Iris pigment epithelial cell (primary cell): Measurements from ENCODE around the gene BAG2.

Source experiments
- DNase-seq: peaks from one replicate; pipeline ENCODE4 v3.0.0-alpha.2; 2011; ENCODE audit warnings: low read depth

BAG2 gene

GRCh38 chr6:57172136-57173055 is at the start of gene BAG2:
BAG2 (plus strand) TSS chr6:57172326; CDS start chr6:57172698, 372 bp downstream.
- peak; percentile 93 for DNase-seq

- DNase-seq: no peak
Measured at GRCh38 chr6:57123111-57123510, 49.0 kb upstream of the BAG2 start.

DNA sequence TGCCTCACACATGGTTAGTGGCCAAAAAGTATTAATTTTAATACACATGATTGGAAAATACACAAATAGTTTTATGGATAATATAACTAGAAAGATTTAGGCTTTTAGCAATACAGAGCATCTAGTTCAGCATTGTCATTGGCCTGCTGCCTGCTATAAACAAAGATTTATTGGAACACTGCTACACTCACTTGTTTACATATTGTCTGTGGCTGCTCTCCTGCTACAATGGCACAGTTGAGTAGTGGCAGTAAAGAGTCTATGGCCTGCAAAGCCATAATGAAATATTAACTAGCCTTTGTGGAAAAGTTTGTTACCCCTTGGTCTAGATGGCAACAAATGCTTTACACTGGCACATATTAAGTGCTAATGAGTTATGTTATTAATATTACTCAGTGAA is 44.4 kb upstream of the BAG2 start:
- DNase-seq: no peak

GRCh38 chr6:57130661-57131177 is 41.4 kb upstream of the BAG2 start:
- DNase-seq: no peak

DNA sequence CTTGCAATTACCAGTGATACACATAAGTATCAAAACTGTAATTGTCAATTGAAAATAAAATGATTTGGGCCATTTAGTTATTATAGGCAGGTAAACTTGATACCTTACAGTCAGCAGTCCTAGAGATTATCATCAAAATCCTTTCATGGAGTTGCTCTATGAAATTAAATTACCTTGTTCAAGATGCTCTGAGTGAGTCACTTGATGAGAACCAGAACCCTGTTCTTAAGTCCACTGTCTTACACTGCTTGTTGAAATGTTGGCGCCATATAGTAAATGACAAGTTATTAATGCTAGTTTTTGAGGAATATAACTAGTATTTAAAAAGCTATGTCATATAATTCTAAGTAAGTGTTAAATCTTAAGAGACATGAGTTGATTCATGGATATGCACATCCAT is 37.2 kb upstream of the BAG2 start:
- no peak for DNase-seq

GRCh38 chr6:57135885-57136284 is 36.2 kb upstream of the BAG2 start:
- DNase-seq: peak; percentile 14

- DNase-seq: no peak
Measured at GRCh38 chr6:57137350-57137749, 34.8 kb upstream of the BAG2 start.

GRCh38 chr6:57138026-57138425 is 34.1 kb upstream of the BAG2 start:
- DNase-seq: no peak

GRCh38 chr6:57141451-57142177 is 30.5 kb upstream of the BAG2 start:
- no peak for DNase-seq

GRCh38 chr6:57142178-57142525 is 30.0 kb upstream of the BAG2 start:
- DNase-seq: no peak

DNA sequence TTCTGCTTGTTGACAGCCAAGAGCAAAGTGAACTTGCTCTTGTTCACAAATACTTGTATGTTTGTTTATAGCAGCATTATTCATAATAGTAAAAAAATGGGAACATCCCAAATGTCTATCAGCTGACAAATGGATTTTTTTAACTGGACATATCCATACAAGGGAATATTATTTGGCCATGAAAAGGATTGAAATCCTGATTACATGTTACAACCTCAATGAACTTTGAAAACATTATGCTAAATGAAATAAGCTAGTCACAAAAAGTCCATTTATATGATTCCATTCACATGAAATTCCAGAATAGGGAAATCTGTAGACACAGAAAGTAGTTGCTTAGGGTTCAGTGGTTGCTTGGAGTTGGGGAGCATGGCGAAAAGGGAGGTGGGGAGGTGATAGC is 28.4 kb upstream of the BAG2 start:
- no peak for DNase-seq

GRCh38 chr6:57147401-57147800 is 24.7 kb upstream of the BAG2 start:
- DNase-seq: peak; percentile 17

DNA sequence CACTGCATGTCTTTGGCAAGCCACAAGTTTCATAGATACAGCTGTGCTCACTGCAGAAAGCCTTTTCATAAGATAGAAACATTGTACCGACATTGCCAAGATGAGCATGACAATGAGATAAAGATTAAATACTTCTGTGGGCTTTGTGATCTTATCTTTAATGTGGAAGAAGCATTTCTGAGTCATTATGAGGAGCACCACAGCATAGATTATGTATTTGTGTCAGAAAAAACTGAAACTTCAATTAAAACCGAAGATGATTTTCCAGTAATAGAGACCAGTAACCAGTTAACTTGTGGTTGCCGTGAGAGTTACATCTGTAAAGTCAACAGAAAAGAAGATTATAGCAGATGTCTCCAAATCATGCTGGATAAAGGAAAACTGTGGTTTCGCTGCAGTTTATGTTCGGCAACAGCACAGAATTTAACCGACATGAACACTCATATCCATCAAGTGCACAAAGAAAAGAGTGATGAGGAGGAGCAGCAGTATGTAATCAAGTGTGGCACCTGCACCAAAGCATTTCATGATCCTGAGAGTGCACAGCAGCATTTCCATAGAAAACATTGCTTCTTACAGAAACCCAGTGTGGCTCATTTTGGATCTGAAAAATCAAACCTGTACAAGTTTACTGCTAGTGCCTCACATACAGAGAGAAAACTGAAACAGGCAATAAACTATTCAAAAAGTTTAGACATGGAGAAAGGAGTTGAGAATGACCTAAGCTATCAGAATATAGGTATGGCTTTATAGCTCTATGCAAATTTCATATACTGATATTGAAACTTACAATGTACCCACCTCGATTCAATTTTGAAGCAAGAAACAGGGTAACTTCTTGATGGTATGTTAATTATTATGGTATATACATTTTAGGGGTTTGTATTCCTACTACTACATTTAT is 23.9 kb upstream of the BAG2 start:
- no peak for DNase-seq

- peak; percentile 48 for DNase-seq
Measured at GRCh38 chr6:57158658-57159057, 13.5 kb upstream of the BAG2 start.

DNA sequence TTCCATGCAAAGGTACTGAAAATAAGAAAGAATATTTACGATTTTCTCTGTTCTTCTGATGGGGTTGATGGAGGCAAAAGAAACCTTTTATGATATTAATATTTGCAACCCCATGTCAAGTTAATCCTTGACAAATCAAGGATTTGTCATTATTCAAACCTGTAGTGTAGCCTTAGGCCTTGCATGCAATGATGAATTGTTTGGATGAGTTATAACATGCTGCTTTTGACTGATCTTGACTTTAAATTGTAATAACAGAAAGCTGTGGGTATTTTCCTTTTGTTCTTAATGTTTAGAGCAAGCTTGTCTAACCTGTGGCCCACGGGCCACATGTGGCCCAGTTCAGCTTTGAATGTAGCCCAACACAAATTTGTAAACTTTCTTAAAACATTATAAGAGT is 13.0 kb upstream of the BAG2 start:
- DNase-seq: no peak

- peak; percentile 49 for DNase-seq
Measured at GRCh38 chr6:57162028-57162427, 10.1 kb upstream of the BAG2 start.

GRCh38 chr6:57162516-57162915 is 9.6 kb upstream of the BAG2 start:
- peak; percentile 54 for DNase-seq

GRCh38 chr6:57163956-57164355 is 8.2 kb upstream of the BAG2 start:
- no peak for DNase-seq

- no peak for DNase-seq
Measured at GRCh38 chr6:57165080-57165479, 7.0 kb upstream of the BAG2 start.

GRCh38 chr6:57173056-57173885 is 1.1 kb downstream of the BAG2 start:
- peak; percentile 41 for DNase-seq

DNA sequence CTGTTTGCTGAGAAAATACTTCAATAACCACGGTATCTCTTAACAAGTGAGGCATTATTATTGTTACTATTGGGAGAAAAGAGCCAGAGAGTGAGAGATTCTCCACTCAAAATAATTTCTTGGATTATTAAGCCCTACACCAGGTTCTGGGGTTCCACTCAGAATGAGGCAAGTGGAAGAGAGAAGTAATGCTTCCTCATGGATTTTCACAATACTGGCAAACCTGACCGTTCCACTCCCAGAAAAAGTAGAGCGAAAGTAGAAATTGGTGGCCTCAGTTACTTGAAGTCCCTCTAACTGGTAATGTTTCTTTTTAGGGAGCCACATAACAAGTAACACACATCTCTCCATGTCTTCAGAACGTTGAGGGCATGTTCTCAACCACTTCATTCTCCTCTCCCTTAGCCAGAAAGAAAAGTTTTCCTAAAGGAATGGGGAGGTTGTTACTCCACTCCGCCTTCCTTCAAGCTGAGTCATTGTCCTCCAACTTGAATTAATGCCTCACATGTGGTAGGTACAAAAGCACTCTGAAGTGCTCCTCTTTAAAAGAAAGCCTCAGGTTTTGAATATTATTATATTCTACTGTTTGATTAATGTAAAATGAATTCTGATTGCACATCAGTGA is 1.9 kb downstream of the BAG2 start:
- peak; percentile 78 for DNase-seq
